HCT116 (cell line): ENCODE results near the gene TACC2. TPM values are rescaled to one million over a fixed set of nuclear protein-coding genes. Genes with fewer than 3 reads are reported as not detected.

Source experiments
- ATAC-seq: fragments of 200-7000 bp; cut with Tn5 transposase; 2 replicates; pipeline ENCODE4 v1.9.1; 2020; ENCODE audit warnings: mild to moderate bottlenecking, moderate library complexity
- BruUV-seq: library from RNA; stranded (reverse); fragments of 400-500 nt; replicated peaks from 2 replicates; lab custom pipeline; 2021; lab: Mats Ljungman, UMichigan
- CTCF ChIA-PET: fragments of 300-600 bp; sonication (Branson Sonifier 250); formaldehyde crosslinking; loops from one replicate; lab custom pipeline; 2021; ENCODE audit warnings: antibody characterized with exemption; lab: Charles Lee
- POLR2A ChIA-PET: fragments of 300-600, 350-600 bp; sonication (Branson Sonifier 250); formaldehyde crosslinking; loops from one replicate; lab custom pipeline; 2021; ENCODE audit warnings: antibody characterized with exemption; lab: Charles Lee
- RAD21 ChIA-PET, 2 experiments: fragments of 300-600 bp; sonication (Branson Sonifier 250); formaldehyde crosslinking; loops; one replicate each; lab custom pipeline; 2023; ENCODE audit warnings: low total read pairs in 2 of 2; ENCODE audit not compliant: uncharacterized antibody in 2 of 2, unreplicated experiment in 2 of 2, low non-redundant PET in 1 of 2; lab: Charles Lee
- DNase-seq: peaks from one replicate; pipeline ENCODE4 v3.0.0-alpha.2; 2010; ENCODE audit warnings: low read depth, low spot score
- H2AFZ ChIP-seq: fragments of 200-600 bp; shearing (Covaris generic), sonication (generic); 2 replicates; pipeline ENCODE4 v1.6.1; 2017; ENCODE audit warnings: low read depth, mixed run types, mixed read lengths, antibody characterized with exemption, low read length; ENCODE audit not compliant: poor library complexity, severe bottlenecking
- H3K27ac ChIP-seq: 2 replicates; pipeline ENCODE4 v1.5.1; 2012; ENCODE audit warnings: low read depth, low read length
- H3K27me3 ChIP-seq: fragments of 200-600 bp; sonication (generic); 2 replicates; pipeline ENCODE4 v1.6.1; 2016; ENCODE audit warnings: mixed run types, low read length, mixed read lengths; ENCODE audit not compliant: insufficient read depth
- H3K36me3 ChIP-seq, 2 experiments: fragments of 200-500 bp in 1 of 2; fragments of 200-600 bp in 1 of 2; sonication (Bioruptor generic) in 1 of 2; sonication (generic) in 1 of 2; 2 replicates each; pipeline versions ENCODE4 v1.5.1 to v1.6.1; 2014 to 2016; ENCODE audit warnings: low read length in 2 of 2, inconsistent platforms in 1 of 2, mixed read lengths in 1 of 2, mixed run types in 1 of 2; ENCODE audit not compliant: insufficient read depth in 2 of 2, control insufficient read depth in 1 of 2
- H3K4me1 ChIP-seq, 2 experiments: fragments of 200-600 bp in 1 of 2; sonication (generic) in 1 of 2; 2 replicates each; pipeline versions ENCODE4 v1.5.1 to v1.6.1; 2012 to 2017; ENCODE audit warnings: low read length in 2 of 2, inconsistent platforms in 1 of 2, mild to moderate bottlenecking in 1 of 2, mixed read lengths in 1 of 2, mixed run types in 1 of 2, moderate library complexity in 1 of 2; ENCODE audit not compliant: insufficient read depth in 2 of 2, control insufficient read depth in 1 of 2
- H3K4me2 ChIP-seq: fragments of 200-600 bp; sonication (generic); 2 replicates; pipeline ENCODE4 v1.6.1; 2017; ENCODE audit warnings: mixed run types, low read length, mixed read lengths
- H3K4me3 ChIP-seq, 2 experiments: fragments of 200-600 bp in 1 of 2; sonication (generic) in 1 of 2; replicated peaks in 1 of 2; 2 replicates each; pipeline ENCODE4 v1.5.1; 2011 to 2016; ENCODE audit warnings: low read length in 2 of 2, control low read depth in 1 of 2, low read depth in 1 of 2, mild to moderate bottlenecking in 1 of 2, mixed read lengths in 1 of 2, mixed run types in 1 of 2
- H3K79me2 ChIP-seq: fragments of 200-600 bp; sonication (generic); 2 replicates; pipeline ENCODE4 v1.6.1; 2017; ENCODE audit warnings: mild to moderate bottlenecking, mixed run types, low read length, moderate library complexity, mixed read lengths; ENCODE audit not compliant: insufficient read depth
- H3K9ac ChIP-seq: fragments of 200-600 bp; sonication (generic); 2 replicates; pipeline ENCODE4 v1.6.1; 2016; ENCODE audit warnings: low read length, mixed read lengths
- H3K9me2 ChIP-seq: fragments of 200-600 bp; sonication (generic), shearing (Covaris generic); 2 replicates; pipeline ENCODE4 v1.6.1; 2017; ENCODE audit warnings: mixed run types, mild to moderate bottlenecking, moderate library complexity; ENCODE audit not compliant: insufficient read depth
- H3K9me3 ChIP-seq, 2 experiments: fragments of 200-500 bp in 1 of 2; fragments of 200-600 bp in 1 of 2; sonication (Bioruptor generic) in 1 of 2; sonication (generic) in 1 of 2; 2 replicates each; pipeline ENCODE4 v1.6.1; 2014 to 2017; ENCODE audit warnings: low read length in 2 of 2, mixed read lengths in 2 of 2, inconsistent platforms in 1 of 2, low read depth in 1 of 2, mild to moderate bottlenecking in 1 of 2, mixed run types in 1 of 2, moderate library complexity in 1 of 2; ENCODE audit not compliant: control insufficient read depth in 1 of 2, insufficient read depth in 1 of 2
- H4K20me1 ChIP-seq: fragments of 200-600 bp; sonication (generic), shearing (Covaris generic); 2 replicates; pipeline ENCODE4 v1.6.1; 2017; ENCODE audit warnings: mixed run types, mild to moderate bottlenecking, moderate library complexity; ENCODE audit not compliant: insufficient read depth
- CBX3 ChIP-seq: IDR thresholded peaks from 2 replicates; pipeline ENCODE4 v1.6.1; 2012; ENCODE audit warnings: low read depth
- CEBPB ChIP-seq: IDR thresholded peaks from 2 replicates; pipeline ENCODE4 v1.6.1; 2012; ENCODE audit warnings: low read depth
- ELF1 ChIP-seq: IDR thresholded peaks from 2 replicates; pipeline ENCODE4 v1.6.1; 2012; ENCODE audit warnings: low read depth, borderline replicate concordance
- JUND ChIP-seq: IDR thresholded peaks from 2 replicates; pipeline ENCODE4 v1.6.1; 2012
- POLR2A ChIP-seq: IDR thresholded peaks from 2 replicates; pipeline ENCODE4 v1.7.0; 2011; ENCODE audit warnings: borderline replicate concordance; ENCODE audit not compliant: insufficient read depth, insufficient read length; ENCODE audit errors: extremely low read depth
- REST ChIP-seq: IDR thresholded peaks from 2 replicates; pipeline ENCODE4 v1.6.1; 2012; ENCODE audit warnings: low read depth
- SIN3A ChIP-seq: IDR thresholded peaks from 2 replicates; pipeline ENCODE4 v1.6.1; 2012; ENCODE audit warnings: low read depth
- SP1 ChIP-seq: IDR thresholded peaks from 2 replicates; pipeline ENCODE4 v1.6.1; 2012; ENCODE audit warnings: low read depth
- ZNF274 ChIP-seq: fragments of 200-500 bp; sonication (Bioruptor generic); IDR thresholded peaks from 2 replicates; pipeline ENCODE4 v1.6.1; 2014; ENCODE audit warnings: mild to moderate bottlenecking, low read depth, low read length, inconsistent platforms
- intact Hi-C: fragments of 100-400 bp; cut with micrococcal nuclease; formaldehyde crosslinking; loops from 2 replicates; pipeline ENCODE4 v1.10.0; 2022
- total RNA-seq: library from RNA; stranded (reverse); gene quantifications from one replicate; pipeline ENCODE4 v1.2.1, GENCODE V29; 2021; ENCODE audit not compliant: unreplicated experiment

Gene TACC2
- total RNA-seq, 1 experiment from 2014 or later = 38.6 TPM

- Histone ChIP-seq H3K4me2 (no peak overlapping the region), H4K20me1 (no peaks in the 10 kb centered on the region), H2AFZ (no peak overlapping the region), H3K9me3 (no peaks in the 10 kb centered on the region), H3K36me3 (no peaks in the 10 kb centered on the region), H3K4me3 (no peak overlapping the region), H3K27ac (no peak overlapping the region), H3K27me3 (no peaks in the 10 kb centered on the region), H3K79me2 (no peaks in the 10 kb centered on the region), H3K9ac (no peak overlapping the region), H3K9me2 (no peaks in the 10 kb centered on the region), H3K4me1 (peaks cover 15 to 20% of the 10 kb centered on the region in 2 experiments)
- intact Hi-C loops = no loop called here
- no peak for ATAC-seq
- TF ChIP-seq CEBPB = no peak
- no peak for TF ChIP-seq SP1
- no peak for TF ChIP-seq POLR2A
- no peak for TF ChIP-seq JUND
- TF ChIP-seq SIN3A = no peak
- TF ChIP-seq ELF1 = no peak
- no peak for TF ChIP-seq REST
- TF ChIP-seq ZNF274 = no peak
- TF ChIP-seq CBX3 = no peak
- no peak for DNase-seq
- ChIA-PET CTCF (interaction anchor here (1.4 kb wide), 1 partner anchor 9 kb away, joined by 6 read pairs; no protein-coding TSS in a partner anchor), RAD21 (no interaction called here), POLR2A (no interaction called here)
- no TSS peak for BruUV-seq
Observed at GRCh38 chr10:122042836-122043235, 53.9 kb downstream of the TACC2 start.
